Breast epithelium (tissue), 3 donors: ENCODE results near the gene TSFM.

ENCODE experiments used
- POLR2A ChIP-seq: fragments of 450-650 bp; IDR thresholded peaks from one replicate; pipeline ENCODE4 v1.6.1; 2016; ENCODE audit warnings: antibody characterized with exemption, mild to moderate bottlenecking, moderate library complexity
- POLR2AphosphoS5 ChIP-seq, 3 donors: sonication (generic); formaldehyde crosslinking; IDR thresholded peaks; one replicate each; pipeline ENCODE4 v1.6.1; 2017; ENCODE audit warnings: antibody characterized with exemption in 3 of 3
- TF ChIP-seq, protein P1 (sequence below), 3 donors: fragments of 450-650 bp; IDR thresholded peaks; one replicate each; pipeline ENCODE4 v1.5.1; 2016 to 2017; ENCODE audit warnings: antibody characterized with exemption in 3 of 3, mild to moderate bottlenecking in 3 of 3, moderate library complexity in 3 of 3

DNA sequence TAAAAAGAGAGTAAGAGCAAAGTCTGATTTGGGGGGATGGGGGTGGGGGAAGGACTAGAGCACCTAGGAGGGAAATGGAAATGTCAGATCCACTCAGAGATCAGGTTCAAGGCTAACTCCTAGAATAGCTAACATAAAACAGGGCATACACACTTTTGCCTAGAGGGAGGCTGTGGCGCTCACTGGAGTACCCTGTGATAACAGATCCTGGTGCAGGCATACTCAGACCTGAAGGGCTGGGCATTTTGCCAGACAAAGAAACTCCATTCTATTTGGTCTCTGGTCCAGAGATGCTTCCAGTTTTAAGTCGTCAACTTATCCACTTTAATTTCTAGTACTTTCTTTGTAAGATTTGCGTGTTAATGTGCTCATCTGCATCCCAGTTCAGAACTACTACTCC, 58.1 kb downstream of the TSFM start:
- TF ChIP-seq, protein P1, sequence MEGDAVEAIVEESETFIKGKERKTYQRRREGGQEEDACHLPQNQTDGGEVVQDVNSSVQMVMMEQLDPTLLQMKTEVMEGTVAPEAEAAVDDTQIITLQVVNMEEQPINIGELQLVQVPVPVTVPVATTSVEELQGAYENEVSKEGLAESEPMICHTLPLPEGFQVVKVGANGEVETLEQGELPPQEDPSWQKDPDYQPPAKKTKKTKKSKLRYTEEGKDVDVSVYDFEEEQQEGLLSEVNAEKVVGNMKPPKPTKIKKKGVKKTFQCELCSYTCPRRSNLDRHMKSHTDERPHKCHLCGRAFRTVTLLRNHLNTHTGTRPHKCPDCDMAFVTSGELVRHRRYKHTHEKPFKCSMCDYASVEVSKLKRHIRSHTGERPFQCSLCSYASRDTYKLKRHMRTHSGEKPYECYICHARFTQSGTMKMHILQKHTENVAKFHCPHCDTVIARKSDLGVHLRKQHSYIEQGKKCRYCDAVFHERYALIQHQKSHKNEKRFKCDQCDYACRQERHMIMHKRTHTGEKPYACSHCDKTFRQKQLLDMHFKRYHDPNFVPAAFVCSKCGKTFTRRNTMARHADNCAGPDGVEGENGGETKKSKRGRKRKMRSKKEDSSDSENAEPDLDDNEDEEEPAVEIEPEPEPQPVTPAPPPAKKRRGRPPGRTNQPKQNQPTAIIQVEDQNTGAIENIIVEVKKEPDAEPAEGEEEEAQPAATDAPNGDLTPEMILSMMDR (IDR thresholded peaks at IDR 0.05) = no peak
- TF ChIP-seq POLR2A (no peak), POLR2AphosphoS5 (IDR thresholded peaks at IDR 0.05) (no peak)
